SK-N-SH (cell line): ENCODE data around the gene MAP3K4. TPM values are rescaled to one million over a fixed set of nuclear protein-coding genes. Genes with fewer than 3 reads are reported as not detected.

ENCODE experiments used
- CTCF ChIA-PET: fragments of 300-600, 350-600 bp; formaldehyde crosslinking; extraction: SDS; loops from one replicate; lab custom pipeline; 2021; lab: Yijun Ruan, JAX
- POLR2A ChIA-PET: fragments of 350-600 bp; sonication (Branson Sonifier 250); formaldehyde crosslinking; extraction: SDS; loops from one replicate; lab custom pipeline; 2020; ENCODE audit warnings: antibody characterized with exemption, inconsistent platforms; lab: Yijun Ruan, JAX
- DNase-seq: peaks from one replicate; pipeline ENCODE4 v3.0.0; 2012
- H2AFZ ChIP-seq: fragments of 200-600 bp; sonication (generic); 2 replicates; pipeline ENCODE4 v1.8.1; 2016; ENCODE audit warnings: antibody characterized with exemption, mild to moderate bottlenecking, low read depth
- H3F3A ChIP-seq: fragments of 200-600 bp; sonication (generic); replicated peaks from 2 replicates; pipeline ENCODE3; 2016; ENCODE audit warnings: antibody characterized with exemption, mild to moderate bottlenecking; ENCODE audit not compliant: insufficient read depth
- H3K27ac ChIP-seq, 2 experiments: fragments of 200-500 bp in 1 of 2; fragments of 200-600 bp in 1 of 2; sonication (Bioruptor generic) in 1 of 2; sonication (generic), shearing (Covaris generic) in 1 of 2; 2 replicates each; pipeline versions ENCODE4 v1.5.1 to v1.6.1; 2014 to 2016; ENCODE audit warnings: low read depth in 2 of 2, inconsistent platforms in 1 of 2, low read length in 1 of 2, mild to moderate bottlenecking in 1 of 2, mixed read lengths in 1 of 2
- H3K27me3 ChIP-seq: fragments of 200-600 bp; sonication (generic), shearing (Covaris generic); 2 replicates; pipeline ENCODE4 v1.6.1; 2016; ENCODE audit warnings: mixed run types; ENCODE audit not compliant: insufficient read depth
- H3K36me3 ChIP-seq, 2 experiments: fragments of 200-500 bp in 1 of 2; fragments of 200-600 bp in 1 of 2; sonication (Bioruptor generic) in 1 of 2; sonication (generic) in 1 of 2; replicated peaks in 1 of 2; 2 replicates each; pipeline versions ENCODE3 to v1.5.1; 2014 to 2016; ENCODE audit warnings: low read length in 1 of 2, mild to moderate bottlenecking in 1 of 2; ENCODE audit not compliant: insufficient read depth in 2 of 2, control insufficient read depth in 1 of 2
- H3K4me1 ChIP-seq, 2 experiments: fragments of 200-500 bp in 1 of 2; fragments of 200-600 bp in 1 of 2; sonication (Bioruptor generic) in 1 of 2; sonication (generic), shearing (Covaris generic) in 1 of 2; 2 replicates each; pipeline versions ENCODE4 v1.5.1 to v1.6.1; 2014 to 2016; ENCODE audit warnings: low read depth in 1 of 2, low read length in 1 of 2, mixed run types in 1 of 2; ENCODE audit not compliant: insufficient read depth in 2 of 2, control insufficient read depth in 1 of 2
- H3K4me2 ChIP-seq: fragments of 200-600 bp; sonication (generic), shearing (Covaris generic); 2 replicates; pipeline ENCODE4 v1.6.1; 2017; ENCODE audit warnings: mixed run types
- H3K4me3 ChIP-seq, 2 experiments: fragments of 200-500 bp in 1 of 2; fragments of 200-600 bp in 1 of 2; sonication (Bioruptor generic) in 1 of 2; sonication (generic), shearing (Covaris generic) in 1 of 2; 2 replicates each; pipeline versions ENCODE4 v1.5.1 to v1.8.1; 2014 to 2016; ENCODE audit warnings: low read depth in 2 of 2, inconsistent platforms in 1 of 2, low read length in 1 of 2, mild to moderate bottlenecking in 1 of 2, mixed read lengths in 1 of 2, moderate library complexity in 1 of 2
- H3K79me2 ChIP-seq: fragments of 200-600 bp; sonication (generic); 2 replicates; pipeline ENCODE4 v1.8.1; 2017; ENCODE audit warnings: mild to moderate bottlenecking; ENCODE audit not compliant: insufficient read depth
- H3K9ac ChIP-seq: fragments of 200-600 bp; sonication (generic); 2 replicates; pipeline ENCODE4 v1.6.1; 2017; ENCODE audit warnings: mixed run types
- H3K9me2 ChIP-seq: fragments of 200-600 bp; sonication (generic); 2 replicates; pipeline ENCODE4 v1.6.1; 2017; ENCODE audit warnings: mixed run types
- H3K9me3 ChIP-seq: fragments of 200-600 bp; sonication (generic); 2 replicates; pipeline ENCODE4 v1.6.1; 2017; ENCODE audit warnings: mixed run types, mild to moderate bottlenecking, moderate library complexity
- H4K20me1 ChIP-seq: fragments of 200-600 bp; sonication (generic); 2 replicates; pipeline ENCODE4 v1.6.1; 2017; ENCODE audit warnings: mild to moderate bottlenecking, mixed run types; ENCODE audit not compliant: insufficient read depth
- EP300 ChIP-seq, 2 experiments: IDR thresholded peaks; 2 replicates each; pipeline versions ENCODE4 v1.4.0 to v1.6.1; 2012; ENCODE audit warnings: borderline replicate concordance in 1 of 2, low read depth in 1 of 2, low read length in 1 of 2
- FOXJ3 ChIP-seq: sonication (generic); formaldehyde crosslinking; IDR thresholded peaks from 2 replicates; pipeline ENCODE4 v1.5.1; 2020; ENCODE audit warnings: mild to moderate bottlenecking, missing genetic modification reagents
- GABPA ChIP-seq: IDR thresholded peaks from 2 replicates; pipeline ENCODE4 v1.4.0; 2012; ENCODE audit warnings: low read depth, mild to moderate bottlenecking
- MEF2A ChIP-seq: IDR thresholded peaks from 2 replicates; pipeline ENCODE4 v1.4.0; 2012; ENCODE audit warnings: low read depth, borderline replicate concordance
- RAD21 ChIP-seq: IDR thresholded peaks from 2 replicates; pipeline ENCODE4 v1.6.1; 2012; ENCODE audit warnings: mild to moderate bottlenecking, low read length
- RCOR1 ChIP-seq: fragments of 150-350 bp; IDR thresholded peaks from 2 replicates; pipeline ENCODE4 v1.6.1; 2017; ENCODE audit warnings: antibody characterized with exemption, low read length
- RFX5 ChIP-seq: IDR thresholded peaks from 2 replicates; pipeline ENCODE4 v1.6.1; 2012; ENCODE audit warnings: mild to moderate bottlenecking, improper control_type of control experiment, low read length
- RXRA ChIP-seq: IDR thresholded peaks from 2 replicates; pipeline ENCODE4 v1.4.0; 2012; ENCODE audit warnings: low read depth, mild to moderate bottlenecking, borderline replicate concordance
- SIN3A ChIP-seq: IDR thresholded peaks from 2 replicates; pipeline ENCODE4 v1.6.1; 2012; ENCODE audit warnings: low read depth, mild to moderate bottlenecking, low read length, moderate library complexity, borderline replicate concordance
- SMC3 ChIP-seq: IDR thresholded peaks from 2 replicates; pipeline ENCODE4 v1.6.1; 2012; ENCODE audit warnings: low read depth, low read length, improper control_type of control experiment
- TAF1 ChIP-seq: IDR thresholded peaks from 2 replicates; pipeline ENCODE4 v1.6.1; 2012; ENCODE audit warnings: low read depth, mild to moderate bottlenecking, low read length, moderate library complexity, borderline replicate concordance
- TEAD4 ChIP-seq: IDR thresholded peaks from 2 replicates; pipeline ENCODE4 v1.4.0; 2012; ENCODE audit warnings: mild to moderate bottlenecking, borderline replicate concordance; ENCODE audit not compliant: insufficient read depth
- YY1 ChIP-seq: IDR thresholded peaks from 2 replicates; pipeline ENCODE4 v1.4.0; 2012; ENCODE audit warnings: low read depth, mild to moderate bottlenecking
- WGBS: methylation state at CpG from one replicate; pipeline ENCODE4 v1.1.6; 2017; ENCODE audit warnings: low lambda C conversion rate; 5-methylcytosine and 5-hydroxymethylcytosine counted together
- polyA plus RNA-seq, 3 experiments: library from polyadenylated mRNA; depleted of rRNA; stranded (reverse); fragments of >200 nt; gene quantifications; 2 replicates each; pipeline ENCODE4 v1.2.3, GENCODE V29; 2012
- TF ChIP-seq, protein P1 (sequence below): fragments of 200-600 bp; sonication (generic); IDR thresholded peaks from 2 replicates; pipeline ENCODE4 v1.6.1; 2017; ENCODE audit warnings: antibody characterized with exemption, mild to moderate bottlenecking, moderate library complexity
- TF ChIP-seq, protein P2 (sequence below): IDR thresholded peaks from 2 replicates; pipeline ENCODE4; 2012
- TF ChIP-seq, protein P3 (sequence below): fragments of 150-350 bp; IDR thresholded peaks from 2 replicates; pipeline ENCODE4 v1.6.1; 2017; ENCODE audit warnings: antibody characterized with exemption, low read length, low read depth, borderline replicate concordance
- TF ChIP-seq, protein P4 (sequence below): IDR thresholded peaks from 2 replicates; pipeline ENCODE4 v1.4.0; 2012; ENCODE audit warnings: low read depth

The MAP3K4 gene
- polyA plus RNA-seq, 1 of the 3 experiments (the other 2 are of a cell fraction) = 6.8 TPM

- CTCF ChIA-PET = interaction anchor here (0.9 to 6.0 kb wide), 5 partner anchors 190 to 221 kb away, joined by 4 to 43 read pairs (median 12); no protein-coding TSS in a partner anchor
- Histone ChIP-seq H3K4me2 (no peak overlapping the region), H3K4me1 (no peaks in the 10 kb centered on the region), H3F3A (no peaks in the 10 kb centered on the region), H3K27me3 (no peaks in the 10 kb centered on the region), H3K27ac (no peak overlapping the region), H3K9me3 (no peaks in the 10 kb centered on the region), H3K36me3 (no peaks in the 10 kb centered on the region), H4K20me1 (no peaks in the 10 kb centered on the region), H3K4me3 (no peak overlapping the region), H3K79me2 (no peaks in the 10 kb centered on the region), H2AFZ (no peak overlapping the region), H3K9me2 (no peaks in the 10 kb centered on the region), H3K9ac (no peak overlapping the region)
- peak; percentile 67 for DNase-seq
- WGBS = 93% methylated on average over 15 of the region's 18 CpGs
- TF ChIP-seq SMC3 = peak; percentile 85
- TF ChIP-seq RAD21 = peak; percentile 66
- no peak for TF ChIP-seq RFX5
- TF ChIP-seq, protein P1, sequence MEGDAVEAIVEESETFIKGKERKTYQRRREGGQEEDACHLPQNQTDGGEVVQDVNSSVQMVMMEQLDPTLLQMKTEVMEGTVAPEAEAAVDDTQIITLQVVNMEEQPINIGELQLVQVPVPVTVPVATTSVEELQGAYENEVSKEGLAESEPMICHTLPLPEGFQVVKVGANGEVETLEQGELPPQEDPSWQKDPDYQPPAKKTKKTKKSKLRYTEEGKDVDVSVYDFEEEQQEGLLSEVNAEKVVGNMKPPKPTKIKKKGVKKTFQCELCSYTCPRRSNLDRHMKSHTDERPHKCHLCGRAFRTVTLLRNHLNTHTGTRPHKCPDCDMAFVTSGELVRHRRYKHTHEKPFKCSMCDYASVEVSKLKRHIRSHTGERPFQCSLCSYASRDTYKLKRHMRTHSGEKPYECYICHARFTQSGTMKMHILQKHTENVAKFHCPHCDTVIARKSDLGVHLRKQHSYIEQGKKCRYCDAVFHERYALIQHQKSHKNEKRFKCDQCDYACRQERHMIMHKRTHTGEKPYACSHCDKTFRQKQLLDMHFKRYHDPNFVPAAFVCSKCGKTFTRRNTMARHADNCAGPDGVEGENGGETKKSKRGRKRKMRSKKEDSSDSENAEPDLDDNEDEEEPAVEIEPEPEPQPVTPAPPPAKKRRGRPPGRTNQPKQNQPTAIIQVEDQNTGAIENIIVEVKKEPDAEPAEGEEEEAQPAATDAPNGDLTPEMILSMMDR = peak; percentile 64
- POLR2A ChIA-PET = no interaction called here
These were observed 161.5 kb downstream of the MAP3K4 start for GRCh38 chr6:161152907-161153662.

- Histone ChIP-seq H3K4me1 (no peaks in the 10 kb centered on the region), H4K20me1 (no peaks in the 10 kb centered on the region), H3K4me3 (no peak overlapping the region), H3K9me3 (no peaks in the 10 kb centered on the region), H3K27ac (no peak overlapping the region), H3K9ac (no peak overlapping the region), H3K4me2 (no peak overlapping the region), H3K36me3 (no peaks in the 10 kb centered on the region), H3K79me2 (no peaks in the 10 kb centered on the region), H3F3A (no peaks in the 10 kb centered on the region), H3K9me2 (no peaks in the 10 kb centered on the region), H2AFZ (no peak overlapping the region), H3K27me3 (no peaks in the 10 kb centered on the region)
- ChIA-PET CTCF (interaction anchor here (0.9 to 6.0 kb wide), 5 partner anchors 190 to 220 kb away, joined by 4 to 43 read pairs (median 12); no protein-coding TSS in a partner anchor), POLR2A (no interaction called here)
- DNase-seq = no peak
- TF ChIP-seq FOXJ3 (CRISPR knock-in tag) (no peak), RXRA (no peak), MEF2A (no peak), RFX5 (no peak), RCOR1 (no peak), EP300 (IDR thresholded peaks at IDR 0.05; ENCODE audit: borderline replicate concordance in 1 of 2, low read depth in 1 of 2, low read length in 1 of 2) (no peak), GABPA (no peak), YY1 (no peak), TEAD4 (no peak), TAF1 (no peak), SIN3A (no peak), SMC3 (no peak)
- TF ChIP-seq, protein P2, sequence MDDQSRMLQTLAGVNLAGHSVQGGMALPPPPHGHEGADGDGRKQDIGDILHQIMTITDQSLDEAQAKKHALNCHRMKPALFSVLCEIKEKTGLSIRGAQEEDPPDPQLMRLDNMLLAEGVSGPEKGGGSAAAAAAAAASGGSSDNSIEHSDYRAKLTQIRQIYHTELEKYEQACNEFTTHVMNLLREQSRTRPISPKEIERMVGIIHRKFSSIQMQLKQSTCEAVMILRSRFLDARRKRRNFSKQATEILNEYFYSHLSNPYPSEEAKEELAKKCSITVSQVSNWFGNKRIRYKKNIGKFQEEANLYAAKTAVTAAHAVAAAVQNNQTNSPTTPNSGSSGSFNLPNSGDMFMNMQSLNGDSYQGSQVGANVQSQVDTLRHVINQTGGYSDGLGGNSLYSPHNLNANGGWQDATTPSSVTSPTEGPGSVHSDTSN = no peak
- TF ChIP-seq, protein P3, sequence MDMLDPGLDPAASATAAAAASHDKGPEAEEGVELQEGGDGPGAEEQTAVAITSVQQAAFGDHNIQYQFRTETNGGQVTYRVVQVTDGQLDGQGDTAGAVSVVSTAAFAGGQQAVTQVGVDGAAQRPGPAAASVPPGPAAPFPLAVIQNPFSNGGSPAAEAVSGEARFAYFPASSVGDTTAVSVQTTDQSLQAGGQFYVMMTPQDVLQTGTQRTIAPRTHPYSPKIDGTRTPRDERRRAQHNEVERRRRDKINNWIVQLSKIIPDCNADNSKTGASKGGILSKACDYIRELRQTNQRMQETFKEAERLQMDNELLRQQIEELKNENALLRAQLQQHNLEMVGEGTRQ = no peak
- TF ChIP-seq, protein P4, sequence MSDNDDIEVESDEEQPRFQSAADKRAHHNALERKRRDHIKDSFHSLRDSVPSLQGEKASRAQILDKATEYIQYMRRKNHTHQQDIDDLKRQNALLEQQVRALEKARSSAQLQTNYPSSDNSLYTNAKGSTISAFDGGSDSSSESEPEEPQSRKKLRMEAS = no peak
- 60% methylated on average over 1 of the region's 10 CpGs for WGBS
These were observed 162.2 kb downstream of the MAP3K4 start for GRCh38 chr6:161153725-161154124.
